Tibial nerve (tissue), 4 donors: ENCODE data around the gene SERPINB2. TPM values are rescaled to one million over a fixed set of nuclear protein-coding genes. Genes with fewer than 3 reads are reported as not detected.

Experiments
- DNase-seq, 2 donors: peaks; one replicate each; pipeline ENCODE4 v3.0.0-alpha.2; 2019; ENCODE audit warnings: low spot score in 2 of 2
- H3K27ac ChIP-seq, 4 donors: fragments of 200-600 bp; sonication (generic) in 3 of 4; one replicate each; pipeline ENCODE4 v1.5.1; 2017 to 2019; ENCODE audit warnings: mild to moderate bottlenecking in 1 of 4
- H3K27me3 ChIP-seq, 2 donors: fragments of 200-600 bp; sonication (generic) in 1 of 2; one replicate each; pipeline versions ENCODE4 v1.5.1 to v1.6.0; 2017 to 2019
- H3K36me3 ChIP-seq, 3 donors: fragments of 200-600 bp; sonication (generic); one replicate each; pipeline ENCODE4 v1.5.1; 2018 to 2019
- H3K4me1 ChIP-seq, 4 donors: fragments of 200-600 bp; sonication (generic) in 3 of 4; one replicate each; pipeline ENCODE4 v1.5.1; 2017 to 2019
- H3K4me3 ChIP-seq, 4 donors: fragments of 200-600 bp; sonication (generic) in 3 of 4; one replicate each; pipeline ENCODE4 v1.5.1; 2017 to 2019; ENCODE audit warnings: mild to moderate bottlenecking in 1 of 4, moderate library complexity in 1 of 4
- H3K9me3 ChIP-seq, 4 donors: fragments of 200-600 bp; sonication (generic) in 3 of 4; one replicate each; pipeline ENCODE4 v1.5.1; 2017 to 2019
- CTCF ChIP-seq, 5 experiments: fragments of 200-600 bp in 3 of 5; fragments of 450-650 bp in 2 of 5; sonication (generic) in 3 of 5; IDR thresholded peaks; one replicate each; pipeline ENCODE4 v1.5.1; 2016 to 2019; ENCODE audit warnings: antibody characterized with exemption in 5 of 5, mild to moderate bottlenecking in 3 of 5, moderate library complexity in 2 of 5
- EP300 ChIP-seq, 2 donors: sonication (generic); formaldehyde crosslinking; IDR thresholded peaks; one replicate each; pipeline ENCODE4 v1.6.1; 2017; ENCODE audit warnings: antibody characterized with exemption in 2 of 2, mild to moderate bottlenecking in 1 of 2
- POLR2A ChIP-seq, 2 donors: fragments of 450-650 bp; IDR thresholded peaks; one replicate each; pipeline ENCODE4 v1.6.1; 2017; ENCODE audit warnings: antibody characterized with exemption in 2 of 2, mild to moderate bottlenecking in 2 of 2, moderate library complexity in 2 of 2
- WGBS, 2 donors: methylation state at CpG; one replicate each; pipeline ENCODE4 v1.1.5; 2018; 5-methylcytosine and 5-hydroxymethylcytosine counted together
- total RNA-seq, 4 donors: library from RNA; depleted of rRNA; stranded (reverse); fragments of >200 nt; gene quantifications; one replicate each; pipeline ENCODE4 v1.1.0, GENCODE V29; 2016

SERPINB2 gene
- total RNA-seq, 4 donors from 2014 or later, result not detected

GRCh38 chr18:63868546-63868945 lies 19.0 kb upstream of the SERPINB2 start:
- DNase-seq, result no peak
- Histone ChIP-seq H3K9me3 (no peaks in the 10 kb centered on the region), H3K4me1 (no peaks in the 10 kb centered on the region), H3K36me3 (no peaks in the 10 kb centered on the region), H3K27ac (no peak overlapping the region), H3K4me3 (no peak overlapping the region), H3K27me3 (no peaks in the 10 kb centered on the region)
- 87 to 89% methylated on average over 9 of the region's 9 CpGs for WGBS, 2 donors
- no peak for TF ChIP-seq POLR2A (IDR thresholded peaks at IDR 0.05)
- TF ChIP-seq CTCF (IDR thresholded peaks at IDR 0.05), result no peak
- TF ChIP-seq EP300 (IDR thresholded peaks at IDR 0.05), result no peak

- no peak for DNase-seq
- Histone ChIP-seq H3K27ac (no peak overlapping the region), H3K27me3 (no peaks in the 10 kb centered on the region), H3K4me1 (no peaks in the 10 kb centered on the region), H3K36me3 (no peaks in the 10 kb centered on the region), H3K4me3 (no peak overlapping the region), H3K9me3 (no peaks in the 10 kb centered on the region)
- 85 to 89% methylated on average over 9 of the region's 9 CpGs for WGBS, 2 donors
- TF ChIP-seq EP300 (IDR thresholded peaks at IDR 0.05), result no peak
- no peak for TF ChIP-seq CTCF (IDR thresholded peaks at IDR 0.05)
- no peak for TF ChIP-seq POLR2A (IDR thresholded peaks at IDR 0.05)
These were observed 18.1 kb upstream of the SERPINB2 start for GRCh38 chr18:63869374-63869773.

GRCh38 chr18:63869851-63870250 lies 17.7 kb upstream of the SERPINB2 start:
- no peak for DNase-seq
- H3K36me3 ChIP-seq, result no peaks in the 10 kb centered on the region
- no peaks in the 10 kb centered on the region for H3K27me3 ChIP-seq
- H3K9me3 ChIP-seq, result no peaks in the 10 kb centered on the region
- no peak overlapping the region for H3K27ac ChIP-seq
- TF ChIP-seq EP300 (IDR thresholded peaks at IDR 0.05) (no peak), CTCF (IDR thresholded peaks at IDR 0.05) (no peak)
- 86 to 92% methylated on average over 3 of the region's 3 CpGs for WGBS, 2 donors
- no peak overlapping the region for H3K4me3 ChIP-seq
- no peaks in the 10 kb centered on the region for H3K4me1 ChIP-seq

- no peaks in the 10 kb centered on the region for H3K27me3 ChIP-seq
- no peak overlapping the region for H3K27ac ChIP-seq
- 61 to 66% methylated on average over 1 of the region's 1 CpG for WGBS, 2 donors
- H3K4me1 ChIP-seq, result no peaks in the 10 kb centered on the region
- H3K36me3 ChIP-seq, result no peaks in the 10 kb centered on the region
- no peak overlapping the region for H3K4me3 ChIP-seq
- H3K9me3 ChIP-seq, result no peaks in the 10 kb centered on the region
- no peak for DNase-seq
- no peak for TF ChIP-seq CTCF (IDR thresholded peaks at IDR 0.05)
These were observed 15.7 kb upstream of the SERPINB2 start for GRCh38 chr18:63871836-63872235.

- H3K36me3 ChIP-seq, result no peaks in the 10 kb centered on the region
- no peak for DNase-seq
- no peak for TF ChIP-seq CTCF (IDR thresholded peaks at IDR 0.05)
- TF ChIP-seq EP300 (IDR thresholded peaks at IDR 0.05), result no peak
- no peak for TF ChIP-seq POLR2A (IDR thresholded peaks at IDR 0.05)
These were observed 14.9 kb upstream of the SERPINB2 start for GRCh38 chr18:63872586-63872985.

More at GRCh38 chr18:63872586-63872985, 14.9 kb upstream of the SERPINB2 start:
- H3K27ac ChIP-seq, result no peak overlapping the region
- no peak overlapping the region for H3K4me3 ChIP-seq
- H3K4me1 ChIP-seq, result no peaks in the 10 kb centered on the region
- no peaks in the 10 kb centered on the region for H3K27me3 ChIP-seq
- no peaks in the 10 kb centered on the region for H3K9me3 ChIP-seq
